HepG2 (cell line): ENCODE data around the gene COX14. TPM values are rescaled to one million over a fixed set of nuclear protein-coding genes. Genes with fewer than 3 reads are reported as not detected.
A peak's percentile ranks its signal among the peaks of the same experiment; 100 is the strongest.

ENCODE experiments used
- ATF1 ChIP-seq: IDR thresholded peaks from 2 replicates; pipeline ENCODE4 v1.6.1; 2016; ENCODE audit warnings: mild to moderate bottlenecking, control low read depth
- DNMT1 ChIP-seq: sonication (generic); formaldehyde crosslinking; IDR thresholded peaks from 2 replicates; pipeline ENCODE4 v1.5.1; 2020; ENCODE audit warnings: mild to moderate bottlenecking, missing genetic modification reagents
- ETV6 ChIP-seq: sonication (generic); formaldehyde crosslinking; conservative IDR thresholded peaks from 2 replicates; pipeline ENCODE4 v1.4.0; 2020; ENCODE audit warnings: missing genetic modification reagents
- HMG20B ChIP-seq: conservative IDR thresholded peaks from 2 replicates; pipeline ENCODE4 v1.6.1; 2016; ENCODE audit warnings: missing genetic modification reagents, missing compliant biosample characterization
- JUND ChIP-seq: sonication (generic); formaldehyde crosslinking; IDR thresholded peaks from 2 replicates; pipeline ENCODE4 v1.8.0; 2022; ENCODE audit warnings: mild to moderate bottlenecking, missing genetic modification reagents
- KMT2B ChIP-seq: IDR thresholded peaks from 2 replicates; pipeline ENCODE4 v1.6.1; 2016; ENCODE audit warnings: missing genetic modification reagents, missing compliant biosample characterization
- NFKBIZ ChIP-seq: IDR thresholded peaks from 2 replicates; pipeline ENCODE4 v1.6.1; 2018; ENCODE audit warnings: missing genetic modification reagents, missing compliant biosample characterization
- NR2F6 ChIP-seq, 2 experiments: IDR thresholded peaks; 2 replicates each; pipeline ENCODE4 v1.6.1; 2016; ENCODE audit warnings: antibody characterized with exemption in 1 of 2, mild to moderate bottlenecking in 1 of 2
- SCMH1 ChIP-seq: sonication (generic); formaldehyde crosslinking; IDR thresholded peaks from 2 replicates; pipeline ENCODE4 v1.9.0; 2021; ENCODE audit warnings: missing genetic modification reagents, mild to moderate bottlenecking, borderline replicate concordance
- TOE1 ChIP-seq: sonication (generic); formaldehyde crosslinking; IDR thresholded peaks from 2 replicates; pipeline ENCODE4 v1.4.0; 2020; ENCODE audit warnings: mild to moderate bottlenecking, missing genetic modification reagents
- ZBTB42 ChIP-seq: sonication (generic); formaldehyde crosslinking; IDR thresholded peaks from 2 replicates; pipeline ENCODE4 v1.5.0; 2020; ENCODE audit warnings: mild to moderate bottlenecking, missing genetic modification reagents
- ZFP37 ChIP-seq: sonication (generic); formaldehyde crosslinking; IDR thresholded peaks from 2 replicates; pipeline ENCODE4 v1.4.0; 2020; ENCODE audit warnings: missing genetic modification reagents, borderline replicate concordance
- ZFX ChIP-seq: sonication (generic); formaldehyde crosslinking; IDR thresholded peaks from 2 replicates; pipeline ENCODE4 v1.4.0; 2020; ENCODE audit warnings: mild to moderate bottlenecking, low read depth, missing genetic modification reagents, moderate library complexity
- ZNF20 ChIP-seq: sonication (generic); formaldehyde crosslinking; IDR thresholded peaks from 2 replicates; pipeline ENCODE4 v1.4.0; 2020; ENCODE audit warnings: mild to moderate bottlenecking, moderate library complexity, missing genetic modification reagents
- ZNF205 ChIP-seq: IDR thresholded peaks from 2 replicates; pipeline ENCODE4 v1.6.1; 2018; ENCODE audit warnings: missing biosample characterization, missing genetic modification reagents
- ZNF652 ChIP-seq: IDR thresholded peaks from 2 replicates; pipeline ENCODE4 v1.6.1; 2016; ENCODE audit warnings: low read depth, borderline replicate concordance
- ZNF800 ChIP-seq: sonication (generic); formaldehyde crosslinking; IDR thresholded peaks from 2 replicates; pipeline ENCODE4 v1.4.0; 2020; ENCODE audit warnings: missing genetic modification reagents
- ZSCAN22 ChIP-seq: sonication (generic); formaldehyde crosslinking; IDR thresholded peaks from 2 replicates; pipeline ENCODE4 v1.4.0; 2020; ENCODE audit warnings: mild to moderate bottlenecking, missing genetic modification reagents
- polyA plus RNA-seq, 8 experiments: library from polyadenylated mRNA; depleted of rRNA in 3 of 8; stranded (reverse) in 7 of 8; unstranded in 1 of 8; fragments of >200 nt; fragmentation: Illumina TruSeq in 4 of 8; extraction: Trizol in 4 of 8; gene quantifications; 2 replicates each; pipeline versions ENCODE4 v1.2.1 to v1.2.3, GENCODE V29; 2011 to 2016; ENCODE audit warnings: low read depth in 4 of 8, missing spikeins in 1 of 8, mixed read lengths in 1 of 8; ENCODE audit not compliant: insufficient read depth in 1 of 8
- total RNA-seq, 5 experiments: library from RNA; depleted of rRNA; stranded (reverse); fragments of >200 nt; fragmentation: Illumina TruSeq; extraction: Trizol; gene quantifications; 2 replicates each; pipeline ENCODE4 v1.2.3, GENCODE V29; 2016; ENCODE audit warnings: low read depth in 1 of 5
- TF ChIP-seq, protein P1 (sequence below): sonication (generic); formaldehyde crosslinking; IDR thresholded peaks from 2 replicates; pipeline ENCODE4 v1.5.1; 2020; ENCODE audit warnings: mild to moderate bottlenecking, missing genetic modification reagents, moderate library complexity
- TF ChIP-seq, protein P2 (sequence below): sonication (generic); IDR thresholded peaks from 2 replicates; pipeline ENCODE4 v1.6.1; 2016; ENCODE audit warnings: low read depth, borderline replicate concordance

Gene COX14
- total and polyA plus RNA-seq, 2 of the 13 experiments (the other 11 are each of a cell fraction or from before 2014, with no cell fraction given), result 53.0 to 71.6 TPM

DNA sequence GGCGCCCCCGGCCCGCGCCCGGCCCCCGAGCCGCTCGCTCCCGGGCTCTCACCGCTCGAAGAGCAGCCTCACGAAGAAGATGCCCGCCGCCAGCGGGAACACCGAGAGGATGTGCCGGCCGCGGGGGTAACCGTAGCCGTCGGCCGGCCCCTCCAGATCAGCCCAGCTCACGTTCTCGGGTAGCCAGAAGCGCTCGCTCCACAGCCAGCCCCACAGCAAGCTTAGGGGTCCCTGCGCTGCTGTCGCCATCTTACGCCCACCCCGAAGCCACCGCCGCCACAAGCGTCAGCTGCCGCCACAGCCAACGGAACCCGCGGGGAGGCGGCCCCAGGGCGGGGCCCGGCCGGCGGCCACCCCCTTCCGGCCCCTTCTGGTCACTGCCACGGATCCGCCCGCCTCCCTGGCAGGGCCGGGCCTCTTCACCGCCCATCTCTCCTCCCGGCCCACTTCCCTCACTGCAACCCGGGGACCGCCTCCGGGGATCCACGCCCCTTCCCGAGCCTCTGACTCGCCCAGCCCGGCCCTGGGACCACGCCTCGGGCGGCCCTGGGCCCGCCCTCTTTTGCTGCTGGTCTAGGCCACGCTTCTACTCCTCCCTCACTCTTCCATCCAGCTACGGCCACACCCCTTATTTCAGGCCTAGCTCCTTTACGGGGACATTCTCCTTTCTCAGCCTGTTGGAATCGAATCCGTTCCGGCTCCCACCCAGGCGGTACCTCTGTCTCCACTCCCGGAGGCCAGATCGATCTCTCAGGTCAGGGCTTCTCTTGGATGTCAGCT is 55.2 kb downstream of the COX14 start, which contains the start of gene CERS5 (continued):
- TF ChIP-seq ZNF652 (CRISPR knock-in tag) (no peak), HMG20B (CRISPR knock-in tag) (no peak), ZBTB42 (no peak), ZNF800 (CRISPR knock-in tag) (no peak), ATF1 (CRISPR knock-in tag) (no peak), ZFP37 (CRISPR knock-in tag) (no peak), SCMH1 (CRISPR knock-in tag) (no peak), ETV6 (CRISPR knock-in tag) (peak; percentile 30; the same call in 1 of the 2 replicates), NR2F6 (IDR thresholded peaks at IDR 0.05) (no peak; the same call in 1 of the 2 replicates), NR2F6 (CRISPR knock-in tag; IDR thresholded peaks at IDR 0.05) (no peak; the same call in 1 of the 2 replicates), DNMT1 (CRISPR knock-in tag) (no peak), NFKBIZ (peak; percentile 72; the same call in 1 of the 2 replicates), ZNF205 (CRISPR knock-in tag) (peak; percentile 57; the same call in 1 of the 2 replicates), JUND (CRISPR knock-in tag) (no peak), ZNF20 (CRISPR knock-in tag) (no peak), ZSCAN22 (CRISPR knock-in tag) (no peak), ZFX (peak; percentile 97), TOE1 (CRISPR knock-in tag) (0 out of 2 replicates have a peak, but pooled peaks have one; percentile 41), KMT2B (CRISPR knock-in tag) (0 out of 2 replicates have a peak, but pooled peaks have one; percentile 49)
- TF ChIP-seq, protein P1, sequence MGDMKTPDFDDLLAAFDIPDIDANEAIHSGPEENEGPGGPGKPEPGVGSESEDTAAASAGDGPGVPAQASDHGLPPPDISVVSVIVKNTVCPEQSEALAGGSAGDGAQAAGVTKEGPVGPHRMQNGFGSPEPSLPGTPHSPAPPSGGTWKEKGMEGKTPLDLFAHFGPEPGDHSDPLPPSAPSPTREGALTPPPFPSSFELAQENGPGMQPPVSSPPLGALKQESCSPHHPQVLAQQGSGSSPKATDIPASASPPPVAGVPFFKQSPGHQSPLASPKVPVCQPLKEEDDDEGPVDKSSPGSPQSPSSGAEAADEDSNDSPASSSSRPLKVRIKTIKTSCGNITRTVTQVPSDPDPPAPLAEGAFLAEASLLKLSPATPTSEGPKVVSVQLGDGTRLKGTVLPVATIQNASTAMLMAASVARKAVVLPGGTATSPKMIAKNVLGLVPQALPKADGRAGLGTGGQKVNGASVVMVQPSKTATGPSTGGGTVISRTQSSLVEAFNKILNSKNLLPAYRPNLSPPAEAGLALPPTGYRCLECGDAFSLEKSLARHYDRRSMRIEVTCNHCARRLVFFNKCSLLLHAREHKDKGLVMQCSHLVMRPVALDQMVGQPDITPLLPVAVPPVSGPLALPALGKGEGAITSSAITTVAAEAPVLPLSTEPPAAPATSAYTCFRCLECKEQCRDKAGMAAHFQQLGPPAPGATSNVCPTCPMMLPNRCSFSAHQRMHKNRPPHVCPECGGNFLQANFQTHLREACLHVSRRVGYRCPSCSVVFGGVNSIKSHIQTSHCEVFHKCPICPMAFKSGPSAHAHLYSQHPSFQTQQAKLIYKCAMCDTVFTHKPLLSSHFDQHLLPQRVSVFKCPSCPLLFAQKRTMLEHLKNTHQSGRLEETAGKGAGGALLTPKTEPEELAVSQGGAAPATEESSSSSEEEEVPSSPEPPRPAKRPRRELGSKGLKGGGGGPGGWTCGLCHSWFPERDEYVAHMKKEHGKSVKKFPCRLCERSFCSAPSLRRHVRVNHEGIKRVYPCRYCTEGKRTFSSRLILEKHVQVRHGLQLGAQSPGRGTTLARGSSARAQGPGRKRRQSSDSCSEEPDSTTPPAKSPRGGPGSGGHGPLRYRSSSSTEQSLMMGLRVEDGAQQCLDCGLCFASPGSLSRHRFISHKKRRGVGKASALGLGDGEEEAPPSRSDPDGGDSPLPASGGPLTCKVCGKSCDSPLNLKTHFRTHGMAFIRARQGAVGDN (CRISPR knock-in tag), result peak; percentile 81
- TF ChIP-seq, protein P2, sequence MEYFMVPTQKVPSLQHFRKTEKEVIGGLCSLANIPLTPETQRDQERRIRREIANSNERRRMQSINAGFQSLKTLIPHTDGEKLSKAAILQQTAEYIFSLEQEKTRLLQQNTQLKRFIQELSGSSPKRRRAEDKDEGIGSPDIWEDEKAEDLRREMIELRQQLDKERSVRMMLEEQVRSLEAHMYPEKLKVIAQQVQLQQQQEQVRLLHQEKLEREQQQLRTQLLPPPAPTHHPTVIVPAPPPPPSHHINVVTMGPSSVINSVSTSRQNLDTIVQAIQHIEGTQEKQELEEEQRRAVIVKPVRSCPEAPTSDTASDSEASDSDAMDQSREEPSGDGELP, result peak; percentile 48; the same call in 1 of the 2 replicates
